Glomerular visceral epithelial cell (primary cell): ENCODE data around the gene HOXB4.
A peak's percentile ranks its signal among the peaks of the same experiment; 100 is the strongest.

Source experiments
- DNase-seq: peaks from one replicate; pipeline ENCODE4 v3.0.0-alpha.2; 2016; ENCODE audit errors: extremely low spot score

Gene HOXB4

DNA sequence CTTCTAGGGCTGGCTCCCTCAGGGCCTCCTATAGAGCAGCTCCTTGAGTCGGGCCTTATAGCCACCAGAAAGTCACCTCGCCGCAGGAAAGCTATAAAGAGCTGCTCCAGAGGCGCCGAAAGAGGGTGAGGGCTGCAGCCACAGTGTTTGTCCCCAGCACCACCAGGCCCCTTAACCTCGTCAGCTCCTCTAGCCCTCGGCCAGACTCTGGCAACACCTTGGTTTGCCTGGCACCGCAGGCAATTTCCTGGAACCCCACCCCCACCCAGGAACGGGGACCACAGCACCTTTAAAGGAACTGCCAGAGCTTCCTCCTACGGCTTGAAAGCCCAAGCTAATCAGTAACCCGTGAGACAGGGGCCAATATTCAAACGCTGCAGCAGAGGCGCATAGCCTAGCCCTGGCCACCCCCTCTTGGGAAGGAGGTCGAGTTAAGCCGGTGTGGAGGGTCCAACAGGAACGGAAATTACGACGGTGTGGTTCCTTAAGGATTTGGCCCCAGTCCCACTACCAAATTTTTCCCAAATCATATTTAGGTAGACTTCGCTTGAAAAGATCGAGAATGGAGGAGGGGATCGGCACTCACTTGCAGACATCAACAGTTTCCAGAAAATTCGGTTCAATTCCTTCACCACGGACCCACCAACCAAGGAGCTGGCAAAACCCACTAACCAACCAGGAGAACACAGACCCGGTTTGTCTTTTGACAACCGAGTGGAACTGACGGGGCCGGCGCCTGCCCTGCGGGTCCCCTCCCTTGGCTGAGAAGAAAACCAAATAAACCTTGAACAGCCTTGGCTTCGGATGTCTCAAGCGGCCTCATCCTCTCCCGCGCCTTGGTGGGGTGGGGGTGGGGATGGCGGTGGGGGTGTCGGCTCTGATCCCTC lies 23.6 kb upstream of the HOXB4 start:
- peak; percentile 78 for DNase-seq

GRCh38 chr17:48601207-48601538 lies 23.0 kb upstream of the HOXB4 start:
- DNase-seq = no peak

GRCh38 chr17:48600244-48601098 lies 22.3 kb upstream of the HOXB4 start:
- DNase-seq = peak; percentile 65

GRCh38 chr17:48599354-48599753 lies 21.2 kb upstream of the HOXB4 start:
- DNase-seq = no peak

DNA sequence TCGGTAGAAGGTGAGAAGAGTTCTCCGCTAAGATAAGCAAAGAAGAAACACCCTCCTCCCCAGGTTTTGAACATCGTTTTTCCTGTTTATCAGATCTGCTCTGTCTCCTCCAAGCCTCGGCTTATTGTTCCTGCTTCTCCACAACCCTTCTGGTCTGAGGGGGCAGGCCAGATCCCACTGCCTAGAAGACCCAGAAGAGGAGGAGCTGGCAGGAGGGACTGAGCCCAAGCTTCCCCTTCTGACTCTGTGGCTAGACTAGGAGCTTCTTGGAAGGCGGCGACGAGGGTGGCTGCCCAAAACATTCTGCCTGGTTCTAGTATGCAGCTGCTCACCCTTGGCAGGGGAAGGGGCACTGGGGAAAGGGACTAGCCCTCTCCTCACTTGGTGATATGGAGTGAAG lies 20.6 kb upstream of the HOXB4 start:
- no peak for DNase-seq

DNA sequence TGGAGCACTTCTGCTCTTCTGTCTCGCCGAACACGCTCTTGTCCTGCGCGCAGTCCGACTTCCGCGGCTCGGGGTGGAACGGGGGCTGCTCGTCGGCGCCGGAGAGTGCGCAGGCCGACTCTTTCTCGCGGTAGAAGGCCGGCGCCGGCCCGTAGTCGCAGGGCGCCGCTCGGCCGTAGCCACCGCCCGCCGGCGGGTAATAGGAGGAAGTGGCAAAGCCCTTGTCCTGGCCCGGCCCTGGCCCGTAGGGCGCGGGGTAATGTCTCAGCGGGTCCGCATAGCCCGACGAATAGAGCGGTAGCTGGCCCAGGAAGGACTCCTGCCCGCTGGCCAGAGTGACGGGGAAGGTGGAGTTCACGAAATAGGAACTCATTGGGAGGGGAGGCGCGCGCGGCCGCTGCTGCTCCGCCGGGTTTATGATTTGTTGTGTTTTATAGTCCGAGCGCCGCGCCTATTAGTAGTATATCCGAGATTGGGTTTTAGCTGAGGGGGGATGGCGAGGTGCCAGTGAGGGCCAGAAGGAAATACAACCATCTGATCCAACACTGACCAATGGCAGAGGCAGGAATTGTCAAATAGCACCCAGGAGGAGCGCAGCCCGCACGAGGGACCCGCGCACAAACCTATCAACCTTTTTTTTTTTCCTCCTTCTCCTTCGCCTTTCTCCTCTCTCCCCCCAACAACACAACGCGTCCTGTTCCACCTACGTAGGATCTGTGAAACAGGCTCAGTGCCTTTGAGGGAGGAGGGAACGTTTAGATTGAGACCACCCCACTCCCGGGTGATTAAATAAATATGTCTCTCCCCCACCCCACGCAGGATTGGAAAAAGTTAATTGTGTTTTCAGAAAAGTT lies 19.9 kb upstream of the HOXB4 start:
- DNase-seq = peak; percentile 82

DNA sequence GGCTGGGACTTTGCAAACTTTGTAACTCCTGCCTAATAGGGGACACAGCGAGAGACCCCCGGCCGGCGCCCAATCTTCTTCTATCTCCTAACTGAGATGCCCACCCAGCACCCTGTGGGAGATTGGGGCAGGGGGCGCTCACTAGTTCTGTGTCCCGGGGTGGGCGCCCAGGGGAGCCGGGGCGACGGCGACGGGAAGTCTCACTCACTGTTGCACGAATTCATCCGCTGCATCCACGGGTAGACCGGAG lies 19.3 kb upstream of the HOXB4 start:
- no peak for DNase-seq

GRCh38 chr17:48596735-48597527 lies 18.8 kb upstream of the HOXB4 start:
- DNase-seq = peak; percentile 51

- DNase-seq = no peak
Observed at GRCh38 chr17:48596000-48596734, 18.0 kb upstream of the HOXB4 start.

- DNase-seq = no peak
Observed at GRCh38 chr17:48595278-48595999, 17.3 kb upstream of the HOXB4 start.

- no peak for DNase-seq
Observed at GRCh38 chr17:48594538-48595277, 16.6 kb upstream of the HOXB4 start.

DNA sequence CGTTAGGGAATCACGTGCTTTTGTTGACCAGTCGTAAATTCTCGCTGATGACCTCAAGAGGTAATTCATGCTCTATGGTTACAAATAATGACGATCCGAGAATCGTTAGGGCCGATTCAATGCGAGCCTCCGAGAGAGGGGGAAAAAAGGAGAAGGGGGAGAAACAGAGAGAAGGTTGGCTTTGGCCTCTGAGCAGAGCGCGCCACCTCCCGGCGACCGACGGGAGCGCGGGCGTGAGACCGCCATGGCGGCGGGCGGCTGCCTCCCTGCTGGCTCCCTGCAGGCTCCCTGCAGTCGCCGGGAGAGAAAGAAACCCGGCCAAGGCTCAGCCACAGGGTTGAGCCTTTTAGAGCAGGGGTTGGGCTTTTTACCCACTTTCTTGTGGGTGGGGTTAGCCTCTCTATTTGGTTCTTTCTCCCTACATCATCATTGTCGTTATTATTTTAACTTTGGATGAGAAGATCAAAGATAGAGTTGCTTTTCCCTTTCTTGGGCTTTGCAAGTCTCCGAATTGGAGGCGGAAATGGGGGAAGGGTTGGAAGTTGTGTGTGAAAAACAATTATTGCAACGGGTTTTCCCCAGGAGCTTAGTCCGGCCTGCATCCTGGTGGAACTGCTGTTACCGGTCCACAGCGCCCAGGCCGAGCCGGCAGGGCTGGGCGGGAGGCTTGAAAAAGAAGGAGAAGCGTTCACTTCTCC lies 15.8 kb upstream of the HOXB4 start:
- peak; percentile 85 for DNase-seq

DNA sequence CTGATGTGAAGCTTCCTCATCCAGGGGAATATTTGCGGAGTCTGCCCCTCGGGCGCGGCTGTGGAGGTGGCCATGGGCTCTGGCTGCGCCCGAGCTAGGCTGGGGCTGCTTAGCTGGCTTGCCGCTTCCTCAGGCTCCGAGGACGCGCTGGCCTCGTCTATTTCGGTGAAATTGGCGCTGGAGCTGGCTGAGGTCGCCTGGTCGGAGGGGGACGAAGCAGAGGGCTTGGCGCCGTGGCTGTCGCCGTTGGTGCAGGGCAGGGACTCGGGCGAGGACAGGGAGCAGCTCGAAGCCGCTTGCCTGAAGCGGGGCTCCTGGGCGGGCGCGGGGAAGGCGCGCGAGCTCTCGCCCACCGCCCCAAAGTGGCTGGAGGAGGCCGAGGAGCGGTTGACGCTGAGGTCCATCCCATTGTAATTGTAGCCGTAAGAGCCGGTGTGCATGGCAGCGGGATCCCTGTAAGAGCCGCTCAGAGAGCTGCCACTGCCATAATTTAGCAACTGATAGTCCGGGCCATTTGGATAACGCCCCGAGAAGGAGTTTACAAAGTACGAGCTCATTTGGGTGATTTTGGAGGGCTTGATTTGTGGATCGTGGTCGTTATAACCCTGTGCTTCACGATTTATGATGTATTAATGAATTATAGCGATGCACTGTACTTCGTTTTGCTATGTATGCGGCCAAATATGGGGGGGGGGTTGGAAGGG lies 15.1 kb upstream of the HOXB4 start, which contains the start of gene HOXB5:
HOXB5 (minus strand) TSS at position 654 of the 704 bp plus-strand sequence; CDS start at position 557, 97 bp downstream.
- DNase-seq = no peak

- DNase-seq = no peak
Observed at GRCh38 chr17:48592577-48592976, 14.4 kb upstream of the HOXB4 start.

GRCh38 chr17:48592057-48592514 lies 13.9 kb upstream of the HOXB4 start:
- DNase-seq = no peak

DNA sequence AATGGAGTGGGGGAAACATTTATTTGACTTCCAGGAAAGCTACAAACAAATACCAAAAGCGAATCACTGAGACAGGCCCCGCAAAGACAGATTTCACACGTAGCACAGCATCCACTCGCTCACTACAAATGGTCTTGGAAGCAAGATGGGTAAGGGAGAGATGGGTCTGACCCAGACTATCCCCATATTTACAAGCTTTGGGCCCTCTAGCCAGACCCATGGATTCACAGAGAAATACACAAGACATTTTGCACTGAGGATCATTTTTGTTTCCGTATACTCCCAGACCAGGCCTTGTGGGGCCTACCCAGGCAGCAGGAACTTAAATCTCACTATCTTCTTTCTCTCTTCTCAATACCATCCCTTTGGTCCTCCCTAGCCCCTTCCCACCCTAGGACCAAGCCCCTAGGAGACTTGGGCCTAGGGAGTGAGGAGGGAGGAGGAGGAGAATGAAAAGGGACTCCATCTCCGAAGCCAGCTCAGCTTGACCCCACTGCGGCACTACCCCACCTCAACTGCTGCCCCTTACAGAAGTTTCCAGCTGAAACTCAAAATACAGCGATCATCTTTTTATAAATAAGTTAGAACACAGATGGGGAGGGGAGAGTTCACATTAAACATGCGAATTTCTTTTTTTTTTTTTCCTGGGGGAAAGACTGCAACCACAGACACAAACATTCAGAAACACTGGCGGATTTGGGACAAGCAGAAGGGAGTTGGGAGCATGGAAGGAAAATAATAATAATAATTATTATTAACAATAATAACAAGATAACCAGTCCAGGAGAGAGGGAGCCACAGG lies 13.3 kb upstream of the HOXB4 start:
- no peak for DNase-seq

DNA sequence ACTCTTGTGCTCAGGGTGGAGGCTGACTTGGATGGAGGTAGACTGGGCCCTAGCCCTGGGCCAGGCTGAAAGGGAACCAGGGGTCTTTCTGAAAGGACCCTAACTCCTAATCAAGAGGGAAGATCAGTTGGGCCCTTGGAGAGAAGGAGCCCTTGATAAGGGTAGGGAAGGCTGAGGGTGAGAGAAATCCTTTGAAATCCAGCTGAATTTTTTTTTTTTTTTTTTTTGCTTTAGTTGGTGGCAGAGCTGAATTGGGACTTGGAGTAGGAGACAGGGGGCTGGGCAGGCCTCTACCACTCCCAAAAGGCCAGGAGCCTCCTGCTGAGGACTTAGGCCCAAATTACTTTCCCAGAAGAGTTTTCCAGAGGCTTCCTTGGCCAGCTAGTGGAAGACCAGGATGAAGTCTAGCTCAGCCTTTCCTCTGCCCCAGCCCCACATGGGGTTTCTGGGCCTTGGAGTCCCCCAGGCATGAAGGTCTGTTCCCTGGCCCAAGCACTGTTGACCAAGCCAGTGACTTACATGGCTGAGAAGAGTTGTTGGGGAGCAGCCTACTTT lies 12.5 kb upstream of the HOXB4 start:
- no peak for DNase-seq
